GM13976 (cell line): Measurements from ENCODE around the gene ZNF532.

Experiments
- DNase-seq: peaks from one replicate; pipeline ENCODE4 v3.0.0; 2012; ENCODE audit warnings: low spot score
- in situ Hi-C: fragments of 300-500 bp; cut with MboI; formaldehyde crosslinking; loops from one replicate; pipeline ENCODE4 v1.12.0; 2022; ENCODE audit warnings: low sequenced_read_pairs, mixed read lengths, inconsistent platforms; ENCODE audit not compliant: unreplicated experiment
- TF ChIP-seq, protein P1 (sequence below): IDR thresholded peaks from 2 replicates; pipeline ENCODE4 v1.5.1; 2012; ENCODE audit warnings: borderline replicate concordance, mild to moderate bottlenecking; ENCODE audit not compliant: insufficient read depth; ENCODE audit errors: extremely low read depth, missing control alignments, control extremely low read depth

ZNF532 gene

DNA sequence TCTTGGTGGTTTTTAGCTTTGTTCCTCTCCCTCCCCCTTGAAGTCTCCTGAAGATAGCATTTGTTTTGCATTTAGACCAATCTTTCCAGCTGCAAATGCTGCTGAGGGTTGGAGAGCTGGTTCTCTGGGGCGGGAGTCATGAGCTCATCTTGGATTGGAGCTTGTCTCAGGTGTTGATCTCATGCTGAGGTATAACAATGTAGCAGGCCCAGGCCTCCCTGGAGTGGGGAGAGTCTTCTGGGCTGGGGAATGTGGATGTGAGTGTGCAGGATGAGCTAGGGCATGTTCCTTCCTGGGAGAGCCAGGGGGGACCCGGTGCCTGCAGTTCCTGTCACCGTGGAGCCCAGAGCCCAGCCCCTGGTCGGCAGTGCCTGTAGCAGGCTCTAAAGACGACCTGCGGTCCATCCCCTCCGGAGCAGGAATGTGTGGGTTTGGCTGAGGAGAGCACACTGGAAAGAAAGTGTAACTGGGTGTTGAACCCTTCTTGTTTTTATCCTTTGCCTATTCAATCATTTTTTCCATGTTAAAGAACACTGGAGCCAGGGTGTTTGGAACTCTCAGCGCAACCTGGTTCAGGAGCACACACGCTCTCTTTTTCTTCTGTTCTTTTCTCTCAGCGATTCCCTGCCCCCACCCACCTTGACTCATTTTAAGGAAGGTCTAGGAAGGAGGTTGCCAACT lies 2.7 kb downstream of the ZNF532 start:
- in situ Hi-C loops: no loop called here
- DNase-seq: no peak
- TF ChIP-seq, protein P1, sequence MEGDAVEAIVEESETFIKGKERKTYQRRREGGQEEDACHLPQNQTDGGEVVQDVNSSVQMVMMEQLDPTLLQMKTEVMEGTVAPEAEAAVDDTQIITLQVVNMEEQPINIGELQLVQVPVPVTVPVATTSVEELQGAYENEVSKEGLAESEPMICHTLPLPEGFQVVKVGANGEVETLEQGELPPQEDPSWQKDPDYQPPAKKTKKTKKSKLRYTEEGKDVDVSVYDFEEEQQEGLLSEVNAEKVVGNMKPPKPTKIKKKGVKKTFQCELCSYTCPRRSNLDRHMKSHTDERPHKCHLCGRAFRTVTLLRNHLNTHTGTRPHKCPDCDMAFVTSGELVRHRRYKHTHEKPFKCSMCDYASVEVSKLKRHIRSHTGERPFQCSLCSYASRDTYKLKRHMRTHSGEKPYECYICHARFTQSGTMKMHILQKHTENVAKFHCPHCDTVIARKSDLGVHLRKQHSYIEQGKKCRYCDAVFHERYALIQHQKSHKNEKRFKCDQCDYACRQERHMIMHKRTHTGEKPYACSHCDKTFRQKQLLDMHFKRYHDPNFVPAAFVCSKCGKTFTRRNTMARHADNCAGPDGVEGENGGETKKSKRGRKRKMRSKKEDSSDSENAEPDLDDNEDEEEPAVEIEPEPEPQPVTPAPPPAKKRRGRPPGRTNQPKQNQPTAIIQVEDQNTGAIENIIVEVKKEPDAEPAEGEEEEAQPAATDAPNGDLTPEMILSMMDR: no peak

DNA sequence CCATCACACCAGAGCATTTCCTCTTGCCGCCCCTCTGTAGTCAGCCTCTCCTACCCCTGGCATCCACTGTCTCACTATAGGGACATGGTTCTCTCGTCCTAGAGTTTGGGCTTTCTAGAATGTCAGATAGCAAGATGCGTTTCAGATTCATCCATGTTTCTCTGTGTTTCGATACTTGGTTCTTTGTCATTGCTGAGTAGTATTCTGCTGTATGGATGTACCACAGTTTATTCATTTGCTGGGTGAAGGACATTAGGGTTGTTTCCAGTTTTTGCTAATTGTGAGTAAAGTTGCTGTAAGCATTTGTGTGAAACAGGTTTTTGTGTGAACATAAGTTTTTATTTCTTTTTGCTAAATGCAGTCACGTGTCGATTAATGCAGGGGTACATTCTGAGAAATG lies 3.8 kb downstream of the ZNF532 start:
- TF ChIP-seq, protein P1: no peak
- DNase-seq: no peak
- in situ Hi-C loops: no loop called here

DNA sequence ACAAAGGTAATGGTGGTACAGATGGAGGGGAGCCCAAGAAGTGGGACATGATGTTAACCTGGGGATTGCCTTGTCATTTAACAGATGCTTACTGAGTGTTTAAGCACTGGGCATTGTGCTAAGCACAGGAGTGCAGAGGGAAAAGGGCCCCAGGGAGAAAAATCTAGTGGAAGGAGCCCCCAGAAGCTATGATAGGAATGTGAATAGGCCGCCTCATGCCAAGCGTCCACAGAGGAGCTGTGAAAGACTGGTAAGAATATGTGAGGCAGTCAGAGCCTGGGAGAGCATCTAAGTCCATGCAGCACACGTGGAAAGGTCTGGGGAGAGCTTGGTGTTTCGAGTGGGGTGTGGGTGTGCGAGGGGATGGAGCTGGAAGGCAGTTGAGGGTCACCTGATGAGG lies 5.5 kb downstream of the ZNF532 start:
- TF ChIP-seq, protein P1: no peak
- in situ Hi-C loops: no loop called here
- DNase-seq: no peak

DNA sequence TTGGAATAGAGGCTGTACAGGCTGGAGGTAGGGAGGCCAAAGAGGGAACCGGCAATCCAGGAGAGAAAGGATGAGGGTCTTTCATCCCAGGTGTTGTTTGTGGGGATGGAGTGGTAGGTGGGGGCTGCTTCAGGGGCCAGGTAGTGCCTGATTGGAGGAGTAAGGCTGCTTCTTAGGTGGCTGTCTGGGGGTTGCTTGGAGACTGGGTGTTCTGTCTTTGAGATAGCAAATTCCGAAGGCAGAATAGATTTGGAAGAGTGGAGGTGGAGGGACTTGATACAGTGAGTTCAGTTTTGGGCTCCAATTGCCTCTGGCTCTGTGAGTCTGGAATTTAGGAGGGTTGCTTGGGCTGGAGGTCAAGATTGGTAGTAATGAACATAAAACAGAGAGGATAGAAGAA lies 5.9 kb downstream of the ZNF532 start:
- in situ Hi-C loops: no loop called here
- TF ChIP-seq, protein P1: no peak
- no peak for DNase-seq

DNA sequence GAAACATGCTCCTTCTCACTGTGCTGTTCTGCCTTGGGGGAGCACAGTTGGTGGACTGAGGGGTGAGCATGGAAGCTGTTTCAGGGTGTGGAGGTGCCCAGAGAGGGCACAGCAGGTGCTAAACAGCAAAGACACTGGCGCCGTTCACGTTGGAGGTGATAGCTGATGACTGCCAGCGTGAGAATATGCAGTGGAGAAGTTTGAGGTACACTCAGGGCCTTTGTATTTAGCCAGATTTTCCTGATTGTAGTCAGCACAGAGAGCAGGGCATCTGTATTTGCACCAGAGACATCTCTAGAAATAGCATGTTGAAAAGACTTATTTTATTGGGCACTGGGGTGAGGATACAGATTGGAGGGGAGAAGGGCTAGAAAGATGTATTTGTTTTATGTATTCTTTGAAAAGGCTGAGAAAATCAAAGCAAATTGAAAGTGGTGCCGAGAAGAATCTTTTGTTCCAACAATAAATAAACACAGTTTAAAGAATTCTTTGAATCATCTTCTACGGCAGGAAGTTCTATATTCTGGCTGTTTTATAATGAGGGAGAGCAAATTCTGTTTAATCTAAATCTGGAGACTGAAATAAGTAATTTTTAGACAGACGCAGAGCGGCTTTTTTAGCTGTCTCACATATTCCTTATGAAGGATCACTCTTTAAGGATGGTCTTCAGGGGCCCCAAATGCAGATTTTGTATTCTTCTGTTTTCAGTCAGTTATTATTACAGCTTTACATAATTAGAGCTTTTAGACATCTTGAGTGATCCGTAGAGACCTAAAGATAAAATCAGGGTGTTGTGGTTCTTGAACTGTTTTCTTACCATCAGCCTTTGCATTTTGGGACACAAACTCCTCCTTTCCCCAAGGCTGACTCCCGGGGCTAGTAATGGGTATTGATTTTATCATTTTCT lies 7.1 kb downstream of the ZNF532 start:
- no peak for DNase-seq
- TF ChIP-seq, protein P1: no peak
- in situ Hi-C loops: no loop called here

DNA sequence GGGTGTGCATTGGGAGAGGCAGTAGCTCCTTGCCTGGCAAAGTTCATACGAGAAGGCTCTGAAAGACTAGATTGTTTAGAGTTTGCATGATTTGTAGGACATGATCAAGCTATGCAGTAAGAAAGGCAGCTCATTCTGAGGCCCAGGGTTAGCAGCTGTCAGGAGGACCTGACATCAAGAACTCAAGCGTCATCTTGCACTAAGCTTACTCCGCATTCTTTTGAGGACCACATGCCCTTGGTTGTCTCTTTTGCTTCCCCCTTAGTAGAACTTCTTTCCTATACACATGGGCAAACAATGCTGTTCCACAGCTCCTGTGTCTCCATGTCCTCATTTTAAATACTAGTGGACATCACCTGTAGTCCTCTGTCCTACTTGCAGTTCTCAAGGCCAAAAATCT lies 14.0 kb downstream of the ZNF532 start:
- TF ChIP-seq, protein P1: no peak
- in situ Hi-C loops: no loop called here
- no peak for DNase-seq
